Effector memory CD4-positive, alpha-beta T cell (primary cell): ENCODE results near the gene GBX2.

Experiments
- DNase-seq, 3 donors: peaks; one replicate each; pipeline ENCODE4 v3.0.0-alpha.2; 2020
- H3K27ac ChIP-seq: 2 replicates; pipeline ENCODE4 v1.7.0; 2013; ENCODE audit warnings: mild to moderate bottlenecking, low read length, moderate library complexity; ENCODE audit not compliant: insufficient read depth, poor library complexity, severe bottlenecking
- H3K27me3 ChIP-seq: replicated peaks from 2 replicates; pipeline ENCODE4 v1.7.0; 2013; ENCODE audit warnings: mild to moderate bottlenecking, low read length; ENCODE audit not compliant: insufficient read depth, control insufficient read depth, poor library complexity, severe bottlenecking
- H3K36me3 ChIP-seq: 2 replicates; pipeline ENCODE4 v1.7.0; 2013; ENCODE audit warnings: mild to moderate bottlenecking, low read length, moderate library complexity; ENCODE audit not compliant: control insufficient read depth, insufficient read depth
- H3K4me1 ChIP-seq: 2 replicates; pipeline ENCODE4 v1.7.0; 2013; ENCODE audit warnings: low read length, mild to moderate bottlenecking; ENCODE audit not compliant: control insufficient read depth, insufficient read depth, poor library complexity, severe bottlenecking
- H3K4me3 ChIP-seq: 2 replicates; pipeline ENCODE4 v1.7.0; 2013; ENCODE audit warnings: low read length, low read depth, mild to moderate bottlenecking; ENCODE audit not compliant: insufficient read depth, poor library complexity, severe bottlenecking
- H3K9me3 ChIP-seq: 2 replicates; pipeline ENCODE4 v1.7.0; 2013; ENCODE audit warnings: mild to moderate bottlenecking, low read length, moderate library complexity; ENCODE audit not compliant: control insufficient read depth

The GBX2 gene

DNA sequence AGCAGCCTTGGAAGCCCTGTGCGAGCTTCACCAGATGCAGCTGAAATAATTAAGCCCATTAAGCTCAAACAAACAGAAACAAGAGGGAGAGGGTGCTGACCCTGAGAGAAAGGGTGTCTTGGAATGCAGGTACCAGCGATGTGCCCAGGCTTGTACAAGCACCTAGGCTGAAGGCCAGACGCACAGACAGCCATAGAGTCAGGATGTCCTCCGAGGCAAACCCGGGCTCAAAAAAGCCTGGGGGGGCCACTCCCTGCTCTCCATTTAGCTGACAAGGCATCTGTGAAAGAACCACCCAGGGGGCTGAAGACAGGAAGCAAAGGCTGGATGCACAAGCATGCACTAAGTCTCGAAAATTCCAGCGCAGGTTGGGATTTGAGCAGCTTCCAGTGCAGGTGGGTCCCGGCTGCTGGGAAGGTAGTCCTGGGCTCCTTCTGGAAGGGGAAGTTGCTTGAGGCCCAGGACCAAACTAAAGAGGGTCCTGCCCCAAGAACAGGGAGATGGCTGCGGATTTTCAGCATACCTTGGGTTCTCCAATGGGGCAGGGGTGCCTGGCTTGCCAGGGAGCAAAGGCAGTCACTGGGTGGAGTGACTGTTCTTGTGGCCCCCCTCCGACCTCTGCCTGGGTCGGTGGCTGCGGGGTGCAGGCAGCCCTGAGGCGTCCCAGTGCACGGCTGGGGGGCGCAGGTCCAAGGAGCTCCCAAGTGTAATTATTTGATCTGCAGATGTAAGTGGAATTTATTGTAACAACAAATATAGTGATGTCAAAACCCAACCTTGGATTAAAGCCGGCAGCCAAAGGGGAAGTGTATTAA, 5.9 kb downstream of the GBX2 start:
- Histone ChIP-seq H3K36me3 (no peaks in the 10 kb centered on the region), H3K27ac (no peak overlapping the region), H3K4me3 (no peak overlapping the region), H3K4me1 (peaks cover 3% of the 10 kb centered on the region), H3K27me3 (peaks cover 31% of the 10 kb centered on the region), H3K9me3 (no peaks in the 10 kb centered on the region)
- DNase-seq = no peak

- Histone ChIP-seq H3K4me1 (peaks cover 3% of the 10 kb centered on the region), H3K36me3 (no peaks in the 10 kb centered on the region), H3K27ac (no peak overlapping the region), H3K9me3 (no peaks in the 10 kb centered on the region), H3K4me3 (no peak overlapping the region), H3K27me3 (peaks cover 24% of the 10 kb centered on the region)
- no peak for DNase-seq
These were observed 6.7 kb downstream of the GBX2 start for GRCh38 chr2:236161531-236161930.

- H3K27me3 ChIP-seq = peaks cover 21% of the 10 kb centered on the region
- no peak overlapping the region for H3K27ac ChIP-seq
- no peaks in the 10 kb centered on the region for H3K36me3 ChIP-seq
- no peak for DNase-seq
- peaks cover 3% of the 10 kb centered on the region for H3K4me1 ChIP-seq
- no peaks in the 10 kb centered on the region for H3K9me3 ChIP-seq
- no peak overlapping the region for H3K4me3 ChIP-seq
These were observed 7.1 kb downstream of the GBX2 start for GRCh38 chr2:236161082-236161462.

GRCh38 chr2:236160366-236161081, 7.7 kb downstream of the GBX2 start:
- no peaks in the 10 kb centered on the region for H3K9me3 ChIP-seq
- no peak overlapping the region for H3K4me3 ChIP-seq
- no peak overlapping the region for H3K27ac ChIP-seq
- peaks cover 3% of the 10 kb centered on the region for H3K4me1 ChIP-seq
- no peaks in the 10 kb centered on the region for H3K36me3 ChIP-seq
- peaks cover 15% of the 10 kb centered on the region for H3K27me3 ChIP-seq
- no peak for DNase-seq

- no peaks in the 10 kb centered on the region for H3K9me3 ChIP-seq
- H3K36me3 ChIP-seq = no peaks in the 10 kb centered on the region
- H3K27me3 ChIP-seq = peaks cover 13% of the 10 kb centered on the region
- no peak for DNase-seq
- no peak overlapping the region for H3K4me3 ChIP-seq
- H3K4me1 ChIP-seq = peaks cover 3% of the 10 kb centered on the region
- H3K27ac ChIP-seq = no peak overlapping the region
These were observed 8.4 kb downstream of the GBX2 start for GRCh38 chr2:236159778-236160170.

DNA sequence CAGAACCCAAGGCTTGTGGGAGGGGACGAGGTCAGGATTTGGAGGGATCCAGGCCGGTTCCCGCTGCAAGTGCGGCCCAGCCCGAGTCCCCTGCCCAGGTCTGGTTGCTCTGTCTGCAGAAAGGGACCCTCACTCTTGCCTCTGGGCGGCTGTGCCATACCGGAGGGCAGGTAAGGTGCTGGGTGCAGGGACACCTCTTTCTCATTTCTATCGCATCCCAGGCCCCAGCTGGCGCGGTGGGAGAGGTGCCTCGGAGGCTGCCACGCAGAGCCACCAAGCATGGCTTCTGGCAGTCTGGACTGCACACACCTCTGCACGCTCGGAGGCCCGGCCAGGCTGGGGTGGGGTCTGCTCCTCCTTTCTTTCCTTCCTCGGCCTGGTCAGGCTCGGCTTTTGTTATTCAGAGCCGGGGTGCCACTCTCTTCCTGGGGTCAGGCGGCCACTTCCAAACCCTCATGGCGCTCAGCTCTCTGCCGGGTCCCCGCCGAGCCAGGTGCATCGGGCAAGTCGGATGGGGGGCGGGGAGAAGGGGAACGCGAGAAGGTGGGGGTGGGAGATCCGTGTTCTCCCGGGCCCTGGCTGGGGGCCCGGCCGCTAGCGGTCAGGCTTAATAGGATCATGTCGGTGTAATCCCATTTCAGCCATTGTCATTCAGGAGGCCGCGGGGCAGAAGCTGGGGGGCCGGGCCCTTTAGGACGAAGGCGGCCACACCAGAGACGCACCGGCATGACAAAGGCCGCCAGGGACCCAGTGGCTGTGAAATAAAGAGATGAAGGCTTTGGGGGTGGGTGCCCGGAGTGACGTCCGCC, 9.0 kb downstream of the GBX2 start:
- Histone ChIP-seq H3K27me3 (peaks cover 13% of the 10 kb centered on the region), H3K27ac (no peak overlapping the region), H3K4me1 (peaks cover 3% of the 10 kb centered on the region), H3K9me3 (no peaks in the 10 kb centered on the region), H3K36me3 (no peaks in the 10 kb centered on the region), H3K4me3 (no peak overlapping the region)
- DNase-seq = no peak

- H3K27me3 ChIP-seq = peaks cover 13% of the 10 kb centered on the region
- no peak for DNase-seq
- no peaks in the 10 kb centered on the region for H3K9me3 ChIP-seq
- H3K4me3 ChIP-seq = no peak overlapping the region
- H3K27ac ChIP-seq = no peak overlapping the region
- no peaks in the 10 kb centered on the region for H3K36me3 ChIP-seq
- no peaks in the 10 kb centered on the region for H3K4me1 ChIP-seq
These were observed 10.2 kb downstream of the GBX2 start for GRCh38 chr2:236157815-236158498.

DNA sequence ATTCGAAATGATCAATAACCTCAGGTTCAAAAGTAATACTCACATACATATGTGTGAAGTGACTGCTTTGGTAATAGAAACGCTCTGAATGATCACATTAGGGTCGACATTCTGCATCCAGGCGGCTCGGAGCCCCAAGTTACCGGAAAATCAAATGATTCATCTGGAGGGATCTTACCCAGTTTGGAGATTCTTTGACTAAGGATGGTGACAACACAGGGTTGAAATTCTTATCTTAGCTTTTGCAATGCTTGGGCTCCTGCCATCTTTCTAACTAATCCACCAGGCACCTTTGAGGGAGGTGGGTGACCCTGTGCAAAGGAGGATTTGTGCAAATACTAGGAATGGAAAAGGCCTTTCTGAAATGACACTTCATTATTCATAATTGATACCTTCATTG, 10.8 kb downstream of the GBX2 start:
- Histone ChIP-seq H3K36me3 (no peaks in the 10 kb centered on the region), H3K27ac (no peak overlapping the region), H3K4me3 (no peak overlapping the region), H3K27me3 (peaks cover 13% of the 10 kb centered on the region), H3K4me1 (no peaks in the 10 kb centered on the region), H3K9me3 (no peaks in the 10 kb centered on the region)
- no peak for DNase-seq

DNA sequence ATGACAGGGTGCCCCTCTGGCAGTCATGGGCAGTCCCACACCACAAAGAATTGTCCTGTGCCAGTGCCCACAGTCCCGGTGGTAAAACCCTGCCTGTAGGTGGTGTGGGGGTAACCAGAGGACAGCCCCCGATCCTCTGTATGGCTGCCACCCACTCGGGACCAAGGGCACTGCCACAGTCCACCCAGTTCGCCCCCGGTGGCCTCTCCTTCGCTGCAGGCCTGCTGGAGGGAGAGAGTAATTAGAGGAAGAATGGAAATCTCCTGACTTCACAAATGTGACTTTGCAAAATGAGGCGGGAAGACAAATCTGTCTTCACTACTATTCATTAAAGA, 11.4 kb downstream of the GBX2 start:
- no peak for DNase-seq
- no peaks in the 10 kb centered on the region for H3K9me3 ChIP-seq
- no peak overlapping the region for H3K27ac ChIP-seq
- H3K36me3 ChIP-seq = no peaks in the 10 kb centered on the region
- H3K4me3 ChIP-seq = no peak overlapping the region
- H3K27me3 ChIP-seq = peaks cover 13% of the 10 kb centered on the region
- no peaks in the 10 kb centered on the region for H3K4me1 ChIP-seq
